Body of pancreas (tissue), 2 donors: ENCODE results near the gene OR5F1. TPM values are rescaled to one million over a fixed set of nuclear protein-coding genes. Genes with fewer than 3 reads are reported as not detected.

Experiments used
- total RNA-seq, 2 donors: library from RNA; depleted of rRNA; stranded (reverse); fragments of >200 nt; gene quantifications; one replicate each; pipeline ENCODE4 v1.1.0, GENCODE V29; 2016

The OR5F1 gene
- total RNA-seq, 2 donors from 2014 or later = not detected

Other genes starting within 250 kb of the OR5F1 start
- not detected for gene OR5D13, start 221.2 kb downstream of the OR5F1 start, total RNA-seq
- gene OR5D14, start 199.1 kb downstream of the OR5F1 start, total RNA-seq = not detected
- gene OR5L1, start 183.3 kb downstream of the OR5F1 start, total RNA-seq = not detected
- gene OR5D18, start 175.0 kb downstream of the OR5F1 start, total RNA-seq = not detected
- gene OR5L2, start 167.4 kb downstream of the OR5F1 start, total RNA-seq = not detected
- gene OR5D16, start 155.9 kb downstream of the OR5F1 start, total RNA-seq = not detected
- gene TRIM51, start 111.3 kb downstream of the OR5F1 start, total RNA-seq = not detected
- gene OR5W2, start 80.0 kb downstream of the OR5F1 start, total RNA-seq = not detected
- gene OR5I1, start 58.2 kb downstream of the OR5F1 start, total RNA-seq = not detected
- not detected for gene OR10AG1, start 24.7 kb downstream of the OR5F1 start, total RNA-seq
- gene OR5AS1, start 33.0 kb upstream of the OR5F1 start, total RNA-seq = not detected
- not detected for gene OR8I2, start 98.7 kb upstream of the OR5F1 start, total RNA-seq
- not detected for gene OR8H2, start 109.1 kb upstream of the OR5F1 start, total RNA-seq
- gene OR8H3, start 127.7 kb upstream of the OR5F1 start, total RNA-seq = not detected
- not detected for gene OR8J3, start 145.6 kb upstream of the OR5F1 start, total RNA-seq
- gene OR8K5, start 165.7 kb upstream of the OR5F1 start, total RNA-seq = not detected
- not detected for gene OR5J2, start 182.0 kb upstream of the OR5F1 start, total RNA-seq
- not detected for gene OR5T2, start 239.6 kb upstream of the OR5F1 start, total RNA-seq